H1 (cell line): ENCODE measurements around the gene PHEX. TPM values are rescaled to one million over a fixed set of nuclear protein-coding genes. Genes with fewer than 3 reads are reported as not detected.
A peak's percentile ranks its signal among the peaks of the same experiment; 100 is the strongest.

Experiments
- BACH1 ChIP-seq: IDR thresholded peaks from 2 replicates; pipeline ENCODE4 v1.6.1; 2012; ENCODE audit warnings: low read length, improper control_type of control experiment
- EGR1 ChIP-seq: IDR thresholded peaks from 2 replicates; pipeline ENCODE4 v1.6.1; 2011; ENCODE audit warnings: low read depth, low read length, borderline replicate concordance
- GTF2F1 ChIP-seq: IDR thresholded peaks from 2 replicates; pipeline ENCODE4 v1.6.1; 2012; ENCODE audit warnings: low read depth, low read length, improper control_type of control experiment, borderline replicate concordance
- RBBP5 ChIP-seq: IDR thresholded peaks from 2 replicates; pipeline ENCODE4 v1.7.1; 2012; ENCODE audit warnings: low read depth, mild to moderate bottlenecking, inconsistent platforms, low read length, moderate library complexity, borderline replicate concordance
- TAF1 ChIP-seq: IDR thresholded peaks from 2 replicates; pipeline ENCODE4 v1.6.1; 2011; ENCODE audit warnings: mild to moderate bottlenecking, low read depth, low read length
- polyA plus RNA-seq, 7 experiments: library from polyadenylated mRNA; depleted of rRNA in 3 of 7; stranded (reverse) in 5 of 7; unstranded in 2 of 7; fragments of >200 nt in 5 of 7; fragments of 200-250 nt in 2 of 7; gene quantifications; 1 replicate in 5 of 7; 2 replicates in 1 of 7; 4 replicates in 1 of 7; pipeline versions ENCODE4 v1.2.1 to v1.2.3, GENCODE V29; 2011 to 2013; ENCODE audit warnings: missing spikeins in 2 of 7, mixed read lengths in 2 of 7
- total RNA-seq: library from RNA; stranded (reverse); fragmentation: NEBNext Ultra II Directional; extraction: Animal tissue kit (Norgen Biotek cat#: 25700); gene quantifications from 2 replicates; pipeline ENCODE4 v1.2.1, GENCODE V29; 2021
- TF ChIP-seq, protein P1 (sequence below): fragments of 300-600 bp; sonication (generic); IDR thresholded peaks from 2 replicates; pipeline ENCODE4 v1.7.1; 2012; ENCODE audit warnings: low read length, moderate library complexity, mild to moderate bottlenecking, inconsistent platforms; ENCODE audit not compliant: insufficient replicate concordance
- TF ChIP-seq, protein P2 (sequence below), 3 experiments: IDR thresholded peaks; 1 replicate in 2 of 3; 2 replicates in 1 of 3; pipeline versions ENCODE4 v1.5.1 to v1.6.1; 2011; ENCODE audit warnings: low read length in 3 of 3, mild to moderate bottlenecking in 3 of 3, inconsistent platforms in 2 of 3, low read depth in 1 of 3, moderate library complexity in 1 of 3; ENCODE audit not compliant: insufficient read depth in 1 of 3; ENCODE audit errors: control extremely low read depth in 1 of 3

Gene PHEX
- total and polyA plus RNA-seq, 2 of the 8 experiments (the other 6 are each of a cell fraction or from before 2014, with no cell fraction given) = 0.03 to 0.11 TPM

GRCh38 chrX:22081475-22082092, 49.5 kb downstream of the PHEX start (continued):
- TF ChIP-seq, protein P1, sequence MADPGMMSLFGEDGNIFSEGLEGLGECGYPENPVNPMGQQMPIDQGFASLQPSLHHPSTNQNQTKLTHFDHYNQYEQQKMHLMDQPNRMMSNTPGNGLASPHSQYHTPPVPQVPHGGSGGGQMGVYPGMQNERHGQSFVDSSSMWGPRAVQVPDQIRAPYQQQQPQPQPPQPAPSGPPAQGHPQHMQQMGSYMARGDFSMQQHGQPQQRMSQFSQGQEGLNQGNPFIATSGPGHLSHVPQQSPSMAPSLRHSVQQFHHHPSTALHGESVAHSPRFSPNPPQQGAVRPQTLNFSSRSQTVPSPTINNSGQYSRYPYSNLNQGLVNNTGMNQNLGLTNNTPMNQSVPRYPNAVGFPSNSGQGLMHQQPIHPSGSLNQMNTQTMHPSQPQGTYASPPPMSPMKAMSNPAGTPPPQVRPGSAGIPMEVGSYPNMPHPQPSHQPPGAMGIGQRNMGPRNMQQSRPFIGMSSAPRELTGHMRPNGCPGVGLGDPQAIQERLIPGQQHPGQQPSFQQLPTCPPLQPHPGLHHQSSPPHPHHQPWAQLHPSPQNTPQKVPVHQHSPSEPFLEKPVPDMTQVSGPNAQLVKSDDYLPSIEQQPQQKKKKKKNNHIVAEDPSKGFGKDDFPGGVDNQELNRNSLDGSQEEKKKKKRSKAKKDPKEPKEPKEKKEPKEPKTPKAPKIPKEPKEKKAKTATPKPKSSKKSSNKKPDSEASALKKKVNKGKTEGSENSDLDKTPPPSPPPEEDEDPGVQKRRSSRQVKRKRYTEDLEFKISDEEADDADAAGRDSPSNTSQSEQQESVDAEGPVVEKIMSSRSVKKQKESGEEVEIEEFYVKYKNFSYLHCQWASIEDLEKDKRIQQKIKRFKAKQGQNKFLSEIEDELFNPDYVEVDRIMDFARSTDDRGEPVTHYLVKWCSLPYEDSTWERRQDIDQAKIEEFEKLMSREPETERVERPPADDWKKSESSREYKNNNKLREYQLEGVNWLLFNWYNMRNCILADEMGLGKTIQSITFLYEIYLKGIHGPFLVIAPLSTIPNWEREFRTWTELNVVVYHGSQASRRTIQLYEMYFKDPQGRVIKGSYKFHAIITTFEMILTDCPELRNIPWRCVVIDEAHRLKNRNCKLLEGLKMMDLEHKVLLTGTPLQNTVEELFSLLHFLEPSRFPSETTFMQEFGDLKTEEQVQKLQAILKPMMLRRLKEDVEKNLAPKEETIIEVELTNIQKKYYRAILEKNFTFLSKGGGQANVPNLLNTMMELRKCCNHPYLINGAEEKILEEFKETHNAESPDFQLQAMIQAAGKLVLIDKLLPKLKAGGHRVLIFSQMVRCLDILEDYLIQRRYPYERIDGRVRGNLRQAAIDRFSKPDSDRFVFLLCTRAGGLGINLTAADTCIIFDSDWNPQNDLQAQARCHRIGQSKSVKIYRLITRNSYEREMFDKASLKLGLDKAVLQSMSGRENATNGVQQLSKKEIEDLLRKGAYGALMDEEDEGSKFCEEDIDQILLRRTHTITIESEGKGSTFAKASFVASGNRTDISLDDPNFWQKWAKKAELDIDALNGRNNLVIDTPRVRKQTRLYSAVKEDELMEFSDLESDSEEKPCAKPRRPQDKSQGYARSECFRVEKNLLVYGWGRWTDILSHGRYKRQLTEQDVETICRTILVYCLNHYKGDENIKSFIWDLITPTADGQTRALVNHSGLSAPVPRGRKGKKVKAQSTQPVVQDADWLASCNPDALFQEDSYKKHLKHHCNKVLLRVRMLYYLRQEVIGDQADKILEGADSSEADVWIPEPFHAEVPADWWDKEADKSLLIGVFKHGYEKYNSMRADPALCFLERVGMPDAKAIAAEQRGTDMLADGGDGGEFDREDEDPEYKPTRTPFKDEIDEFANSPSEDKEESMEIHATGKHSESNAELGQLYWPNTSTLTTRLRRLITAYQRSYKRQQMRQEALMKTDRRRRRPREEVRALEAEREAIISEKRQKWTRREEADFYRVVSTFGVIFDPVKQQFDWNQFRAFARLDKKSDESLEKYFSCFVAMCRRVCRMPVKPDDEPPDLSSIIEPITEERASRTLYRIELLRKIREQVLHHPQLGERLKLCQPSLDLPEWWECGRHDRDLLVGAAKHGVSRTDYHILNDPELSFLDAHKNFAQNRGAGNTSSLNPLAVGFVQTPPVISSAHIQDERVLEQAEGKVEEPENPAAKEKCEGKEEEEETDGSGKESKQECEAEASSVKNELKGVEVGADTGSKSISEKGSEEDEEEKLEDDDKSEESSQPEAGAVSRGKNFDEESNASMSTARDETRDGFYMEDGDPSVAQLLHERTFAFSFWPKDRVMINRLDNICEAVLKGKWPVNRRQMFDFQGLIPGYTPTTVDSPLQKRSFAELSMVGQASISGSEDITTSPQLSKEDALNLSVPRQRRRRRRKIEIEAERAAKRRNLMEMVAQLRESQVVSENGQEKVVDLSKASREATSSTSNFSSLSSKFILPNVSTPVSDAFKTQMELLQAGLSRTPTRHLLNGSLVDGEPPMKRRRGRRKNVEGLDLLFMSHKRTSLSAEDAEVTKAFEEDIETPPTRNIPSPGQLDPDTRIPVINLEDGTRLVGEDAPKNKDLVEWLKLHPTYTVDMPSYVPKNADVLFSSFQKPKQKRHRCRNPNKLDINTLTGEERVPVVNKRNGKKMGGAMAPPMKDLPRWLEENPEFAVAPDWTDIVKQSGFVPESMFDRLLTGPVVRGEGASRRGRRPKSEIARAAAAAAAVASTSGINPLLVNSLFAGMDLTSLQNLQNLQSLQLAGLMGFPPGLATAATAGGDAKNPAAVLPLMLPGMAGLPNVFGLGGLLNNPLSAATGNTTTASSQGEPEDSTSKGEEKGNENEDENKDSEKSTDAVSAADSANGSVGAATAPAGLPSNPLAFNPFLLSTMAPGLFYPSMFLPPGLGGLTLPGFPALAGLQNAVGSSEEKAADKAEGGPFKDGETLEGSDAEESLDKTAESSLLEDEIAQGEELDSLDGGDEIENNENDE = no peak
- TF ChIP-seq RBBP5 (no peak), TAF1 (no peak), BACH1 (no peak), EGR1 (no peak), GTF2F1 (no peak)
- TF ChIP-seq, protein P2, sequence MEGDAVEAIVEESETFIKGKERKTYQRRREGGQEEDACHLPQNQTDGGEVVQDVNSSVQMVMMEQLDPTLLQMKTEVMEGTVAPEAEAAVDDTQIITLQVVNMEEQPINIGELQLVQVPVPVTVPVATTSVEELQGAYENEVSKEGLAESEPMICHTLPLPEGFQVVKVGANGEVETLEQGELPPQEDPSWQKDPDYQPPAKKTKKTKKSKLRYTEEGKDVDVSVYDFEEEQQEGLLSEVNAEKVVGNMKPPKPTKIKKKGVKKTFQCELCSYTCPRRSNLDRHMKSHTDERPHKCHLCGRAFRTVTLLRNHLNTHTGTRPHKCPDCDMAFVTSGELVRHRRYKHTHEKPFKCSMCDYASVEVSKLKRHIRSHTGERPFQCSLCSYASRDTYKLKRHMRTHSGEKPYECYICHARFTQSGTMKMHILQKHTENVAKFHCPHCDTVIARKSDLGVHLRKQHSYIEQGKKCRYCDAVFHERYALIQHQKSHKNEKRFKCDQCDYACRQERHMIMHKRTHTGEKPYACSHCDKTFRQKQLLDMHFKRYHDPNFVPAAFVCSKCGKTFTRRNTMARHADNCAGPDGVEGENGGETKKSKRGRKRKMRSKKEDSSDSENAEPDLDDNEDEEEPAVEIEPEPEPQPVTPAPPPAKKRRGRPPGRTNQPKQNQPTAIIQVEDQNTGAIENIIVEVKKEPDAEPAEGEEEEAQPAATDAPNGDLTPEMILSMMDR (IDR thresholded peaks at IDR 0.05; ENCODE audit: control extremely low read depth in 1 of 3, insufficient read depth in 1 of 3, low read depth in 1 of 3, low read length in 3 of 3) = peak; percentile 51 to 72 (median 63)
- TF ChIP-seq, all 59 proteins: peak for 2
